Mucosa of rectum (tissue), 2 donors: ENCODE measurements around the gene NKD2.
"Not testable (repeated sequence)": the region's sequence is repeated elsewhere in the genome, so short reads cannot be mapped to it uniquely, and the experiment has no call there.

ENCODE experiments used
- H3K27ac ChIP-seq, 2 donors: one replicate each; pipeline ENCODE4 v1.7.0; 2013; ENCODE audit warnings: inconsistent platforms in 2 of 2, low read depth in 2 of 2, low read length in 2 of 2
- H3K27me3 ChIP-seq, 2 donors: one replicate each; pipeline ENCODE4 v1.7.0; 2013; ENCODE audit warnings: low read length in 2 of 2; ENCODE audit not compliant: control insufficient read depth in 2 of 2, insufficient read depth in 2 of 2
- H3K36me3 ChIP-seq, 2 donors: one replicate each; pipeline ENCODE4 v1.7.0; 2013; ENCODE audit warnings: low read length in 2 of 2; ENCODE audit not compliant: control insufficient read depth in 2 of 2, insufficient read depth in 2 of 2
- H3K4me1 ChIP-seq, 2 donors: one replicate each; pipeline ENCODE4 v1.7.0; 2013; ENCODE audit warnings: low read length in 2 of 2, mild to moderate bottlenecking in 1 of 2; ENCODE audit not compliant: control insufficient read depth in 2 of 2, insufficient read depth in 2 of 2
- H3K4me3 ChIP-seq, 2 donors: one replicate each; pipeline ENCODE4 v1.7.0; 2013; ENCODE audit warnings: low read length in 2 of 2
- H3K9ac ChIP-seq, 2 donors: one replicate each; pipeline ENCODE4 v1.7.0; 2013; ENCODE audit warnings: low read length in 2 of 2, low read depth in 1 of 2, mild to moderate bottlenecking in 1 of 2
- H3K9me3 ChIP-seq, 2 donors: one replicate each; pipeline ENCODE4 v1.7.0; 2013; ENCODE audit warnings: low read length in 2 of 2; ENCODE audit not compliant: control insufficient read depth in 2 of 2
- donor health status: healthy.
- donor health status: Normal muscosa, but diverticular disease.

NKD2 gene

GRCh38 chr5:999032-999501 lies 9.5 kb upstream of the NKD2 start:
- H3K4me3 ChIP-seq = no peak overlapping the region
- H3K9me3 ChIP-seq = no peaks in the 10 kb centered on the region
- H3K27ac ChIP-seq = peak overlapping the region in 1 of 2 donors; percentile 19
- H3K4me1 ChIP-seq = peaks cover 6 to 7% of the 10 kb centered on the region in 2 donors
- no peaks in the 10 kb centered on the region for H3K36me3 ChIP-seq
- peaks cover 2% of the 10 kb centered on the region in 2 donors for H3K27me3 ChIP-seq
- H3K9ac ChIP-seq = no peak overlapping the region

- Histone ChIP-seq H3K4me3 (no peak overlapping the region), H3K9me3 (no peaks in the 10 kb centered on the region), H3K9ac (no peak overlapping the region), H3K27me3 (peaks cover 2 to 5% of the 10 kb centered on the region in 2 donors), H3K4me1 (peaks cover 8 to 10% of the 10 kb centered on the region in 2 donors), H3K36me3 (no peaks in the 10 kb centered on the region), H3K27ac (no peak overlapping the region)
These were observed 8.9 kb upstream of the NKD2 start for GRCh38 chr5:999724-1000123.

- no peaks in the 10 kb centered on the region for H3K36me3 ChIP-seq
- no peaks in the 10 kb centered on the region for H3K9me3 ChIP-seq
- no peak overlapping the region for H3K4me3 ChIP-seq
- H3K9ac ChIP-seq = no peak overlapping the region
- H3K27me3 ChIP-seq = peaks cover 3 to 9% of the 10 kb centered on the region in 2 donors
- H3K27ac ChIP-seq = no peak overlapping the region
- H3K4me1 ChIP-seq = peaks cover 10% of the 10 kb centered on the region in 2 donors
These were observed 8.3 kb upstream of the NKD2 start for GRCh38 chr5:1000329-1000728.

- H3K4me3 ChIP-seq, H3K36me3 ChIP-seq, H3K27ac ChIP-seq, H3K9ac ChIP-seq, H3K9me3 ChIP-seq: not testable (repeated sequence)
- Histone ChIP-seq H3K4me1 (peaks cover 10 to 12% of the 10 kb centered on the region in 2 donors), H3K27me3 (peaks cover 8 to 14% of the 10 kb centered on the region in 2 donors)
These were observed 7.8 kb upstream of the NKD2 start for GRCh38 chr5:1000831-1001230.

- H3K36me3 ChIP-seq = no peaks in the 10 kb centered on the region
- H3K9ac ChIP-seq = no peak overlapping the region
- no peaks in the 10 kb centered on the region for H3K9me3 ChIP-seq
- peaks cover 9 to 22% of the 10 kb centered on the region in 2 donors for H3K27me3 ChIP-seq
- peaks cover 10 to 12% of the 10 kb centered on the region in 2 donors for H3K4me1 ChIP-seq
- no peak overlapping the region for H3K27ac ChIP-seq
- no peak overlapping the region for H3K4me3 ChIP-seq
These were observed 7.0 kb upstream of the NKD2 start for GRCh38 chr5:1001406-1002270.

- no peak overlapping the region for H3K9ac ChIP-seq
- H3K27me3 ChIP-seq = peaks cover 9 to 27% of the 10 kb centered on the region in 2 donors
- H3K27ac ChIP-seq = no peak overlapping the region
- H3K4me3 ChIP-seq = no peak overlapping the region
- no peaks in the 10 kb centered on the region for H3K9me3 ChIP-seq
- H3K36me3 ChIP-seq = no peaks in the 10 kb centered on the region
- H3K4me1 ChIP-seq = peaks cover 10 to 12% of the 10 kb centered on the region in 2 donors
These were observed 6.4 kb upstream of the NKD2 start for GRCh38 chr5:1002271-1002546.

GRCh38 chr5:1002836-1003235 lies 5.8 kb upstream of the NKD2 start:
- H3K9ac ChIP-seq = no peak overlapping the region
- H3K4me3 ChIP-seq = no peak overlapping the region
- H3K27ac ChIP-seq = no peak overlapping the region
- peaks cover 9 to 28% of the 10 kb centered on the region in 2 donors for H3K27me3 ChIP-seq
- no peaks in the 10 kb centered on the region for H3K9me3 ChIP-seq
- no peaks in the 10 kb centered on the region for H3K36me3 ChIP-seq
- peaks cover 10 to 12% of the 10 kb centered on the region in 2 donors for H3K4me1 ChIP-seq

GRCh38 chr5:1003296-1003937 lies 5.2 kb upstream of the NKD2 start:
- Histone ChIP-seq H3K4me1 (peaks cover 10 to 12% of the 10 kb centered on the region in 2 donors), H3K9me3 (no peaks in the 10 kb centered on the region), H3K36me3 (no peaks in the 10 kb centered on the region), H3K27ac (no peak overlapping the region), H3K9ac (no peak overlapping the region), H3K27me3 (peaks cover 9 to 31% of the 10 kb centered on the region in 2 donors), H3K4me3 (no peak overlapping the region)

GRCh38 chr5:1004461-1005248 lies 3.9 kb upstream of the NKD2 start:
- Histone ChIP-seq H3K4me1 (peaks cover 10 to 15% of the 10 kb centered on the region in 2 donors), H3K27ac (peak overlapping the region; percentile 23 to 55), H3K36me3 (no peaks in the 10 kb centered on the region), H3K9ac (peak overlapping the region in 1 of 2 donors; percentile 56), H3K9me3 (no peaks in the 10 kb centered on the region), H3K4me3 (peak overlapping the region; percentile 20 to 27), H3K27me3 (peaks cover 11 to 35% of the 10 kb centered on the region in 2 donors)
